ENCODE data around the gene RRP12.
"Not testable (repeated sequence)": the region's sequence is repeated elsewhere in the genome, so short reads cannot be mapped to it uniquely, and the experiment has no call there.

RRP12 gene

DNA sequence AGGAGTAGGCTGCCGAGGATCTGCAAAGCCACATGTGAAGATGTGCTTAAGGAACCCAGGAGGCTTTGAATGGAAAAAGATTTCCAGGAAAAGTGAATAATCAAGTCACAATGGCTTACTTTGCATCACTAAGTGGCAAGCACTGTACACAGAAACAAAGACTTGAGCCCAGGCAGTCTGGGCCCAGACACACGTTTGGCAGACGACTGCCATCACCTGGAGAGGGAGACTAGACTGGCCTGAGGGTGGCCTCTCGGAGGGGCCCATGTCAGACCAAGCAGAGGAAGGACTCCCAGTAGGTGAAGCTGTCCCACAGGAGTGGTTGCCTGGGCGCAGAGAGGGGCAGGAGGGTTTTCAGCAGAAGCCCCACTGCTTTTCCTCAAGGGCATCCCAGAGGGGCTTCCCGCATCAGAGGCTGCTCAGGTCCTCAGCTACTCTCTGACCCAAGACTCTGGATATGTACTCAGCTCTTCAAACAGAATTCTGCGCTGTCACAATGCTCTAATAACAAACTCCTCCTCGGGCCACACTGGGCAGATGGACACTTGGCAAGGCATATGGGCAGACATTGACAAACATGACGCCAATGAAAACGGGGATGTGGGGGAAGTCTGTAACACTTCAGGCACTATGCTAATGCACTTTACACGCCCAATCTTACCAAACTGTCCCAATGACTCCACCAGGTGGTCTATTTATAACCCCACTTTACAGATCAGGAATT, 38.7 kb downstream of the RRP12 start:
- no peak for DNase-seq

DNA sequence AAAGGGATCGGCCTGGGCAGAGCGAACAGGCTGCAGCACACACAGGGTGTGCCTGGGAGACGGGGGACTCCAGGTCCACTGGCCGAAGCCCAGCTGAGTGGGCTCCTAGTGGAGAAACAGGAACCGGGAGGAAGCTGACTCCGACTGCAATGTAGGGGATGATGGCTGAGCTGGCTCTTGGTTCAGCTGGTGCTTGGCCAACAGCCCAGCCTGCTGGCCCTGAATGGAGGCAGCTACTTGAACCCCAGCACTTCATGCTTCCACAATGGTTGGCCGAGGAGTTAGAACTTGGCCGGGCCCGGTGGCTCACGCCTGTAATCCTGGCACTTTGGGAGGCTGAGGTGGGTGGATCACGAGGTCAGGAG, 39.6 kb downstream of the RRP12 start:
- no peak for DNase-seq

DNA sequence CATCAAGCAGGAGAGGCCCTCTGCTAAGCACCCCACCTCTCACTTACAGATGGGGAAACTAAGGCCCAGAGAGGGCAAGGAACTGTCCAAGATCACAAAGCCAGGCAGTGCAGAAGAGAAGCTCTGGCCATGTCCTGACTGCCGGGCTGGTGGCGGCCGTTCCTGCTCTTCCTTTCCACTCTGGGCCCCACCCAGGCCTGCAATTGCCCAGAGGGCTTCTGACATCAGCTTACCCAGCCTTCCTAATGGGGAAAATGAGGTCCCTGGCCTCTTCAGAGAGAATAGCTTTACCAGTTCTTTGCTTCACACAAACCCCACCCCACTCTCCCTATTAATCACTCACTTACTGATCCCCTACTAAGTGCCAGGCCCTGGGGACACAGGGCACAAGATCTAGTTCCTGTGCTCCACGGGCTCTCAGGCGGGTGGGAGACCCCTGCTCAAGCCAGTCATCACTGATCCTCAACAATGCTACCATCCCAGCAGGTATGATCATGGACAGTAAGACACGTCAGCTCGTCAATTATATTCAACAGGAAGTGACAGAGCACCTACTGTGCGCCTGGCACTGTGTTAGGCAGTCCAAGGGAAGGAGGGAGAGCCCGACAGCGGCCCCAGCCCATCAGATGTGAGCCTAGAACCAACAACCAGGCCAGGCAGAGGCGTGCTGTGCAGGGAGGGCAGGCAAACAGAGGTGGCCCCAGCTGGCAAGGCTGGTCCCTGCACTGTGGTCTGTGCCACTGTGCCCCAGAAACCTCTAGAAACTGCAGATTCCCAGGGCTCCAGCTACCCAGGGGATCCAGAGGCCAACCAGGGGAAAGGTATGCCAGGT, 40.2 kb downstream of the RRP12 start:
- no peak for DNase-seq

DNA sequence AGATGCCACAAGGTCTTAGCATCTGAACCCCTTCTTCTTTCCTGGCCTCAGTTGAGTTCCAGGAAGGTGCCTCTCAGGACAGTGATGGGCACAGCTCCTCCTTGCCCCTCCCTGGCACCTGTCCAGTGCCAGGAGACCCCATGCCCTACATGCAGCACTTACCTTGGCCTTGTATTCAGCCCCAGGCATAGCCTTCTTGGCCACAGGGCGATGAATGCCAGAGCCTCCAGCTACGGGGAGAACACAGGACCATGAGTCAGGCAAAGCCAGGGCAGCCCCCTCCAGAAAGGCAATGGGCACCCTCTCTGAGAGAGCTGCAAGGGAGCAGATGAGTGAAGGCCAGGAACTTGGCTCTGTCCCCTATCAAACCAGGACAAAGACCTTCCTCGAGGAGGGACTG, 42.4 kb downstream of the RRP12 start:
- DNase-seq = no peak

DNA sequence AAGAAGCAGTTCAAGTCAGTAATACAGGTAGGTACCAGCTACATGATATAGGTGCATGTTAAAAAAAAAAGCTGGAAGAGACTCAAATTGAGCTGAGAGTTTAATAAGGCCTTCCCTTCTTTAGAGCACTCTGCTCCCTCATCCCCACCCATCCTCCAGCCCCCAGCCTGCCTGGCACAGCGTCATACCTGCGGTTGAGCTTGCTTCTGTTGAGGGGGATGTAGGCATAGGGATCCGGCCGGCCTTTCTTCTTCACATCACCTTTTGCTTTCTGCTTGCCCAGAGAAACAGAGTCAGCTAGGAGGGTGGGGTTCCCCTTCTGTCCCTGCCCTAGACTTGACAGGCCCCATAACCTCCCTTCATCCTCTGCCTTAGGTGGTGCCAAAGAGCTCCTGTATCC, 42.8 kb downstream of the RRP12 start:
- DNase-seq = no peak

DNA sequence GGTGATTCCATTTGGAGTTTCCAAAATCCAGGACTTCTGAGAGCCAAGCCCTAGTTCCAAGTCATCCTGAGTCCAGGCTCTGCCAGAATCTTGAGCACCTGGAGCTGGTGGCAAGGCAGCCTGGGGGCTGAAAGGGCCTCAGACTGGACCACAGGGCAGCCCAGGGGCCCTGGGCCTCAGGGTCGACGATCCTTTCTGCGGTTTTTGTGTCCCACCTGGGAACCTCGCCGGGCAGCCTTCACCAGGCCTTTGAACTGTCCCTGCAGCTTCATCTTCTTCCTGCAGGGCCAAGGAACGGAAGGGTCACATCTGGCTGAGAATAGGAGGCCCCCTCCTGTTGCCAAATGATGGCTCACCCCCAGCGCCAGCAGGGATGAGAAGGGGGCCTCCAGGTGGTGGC, 44.2 kb downstream of the RRP12 start:
- DNase-seq = no peak

DNA sequence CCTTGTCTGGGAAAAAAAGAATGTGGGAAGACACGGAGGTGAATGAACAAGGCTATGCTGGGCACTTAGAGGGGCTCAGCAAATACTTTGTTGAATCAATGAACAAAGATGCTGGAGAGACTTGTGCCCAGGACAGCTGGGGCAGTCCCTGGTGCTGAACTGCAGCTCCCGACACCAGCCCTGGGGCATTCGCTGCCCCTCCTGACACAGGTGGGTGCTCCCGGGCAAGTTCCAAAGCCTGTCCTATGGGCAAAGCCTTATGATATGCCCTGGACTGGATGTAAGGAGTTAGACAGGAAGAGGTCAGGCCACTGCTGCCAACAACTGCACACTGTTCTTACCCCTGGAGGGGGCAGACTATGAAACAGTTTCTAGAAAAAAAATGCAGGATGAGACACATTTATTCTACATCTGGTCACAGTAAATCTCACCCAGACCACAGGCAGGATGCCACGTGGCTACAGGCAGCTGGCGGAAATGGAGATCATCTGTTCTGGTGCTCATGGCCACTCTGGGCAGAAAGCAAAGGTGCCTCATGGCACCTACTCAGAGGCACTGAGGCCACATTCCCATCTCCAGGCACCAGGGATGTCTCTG, 44.7 kb downstream of the RRP12 start:
- no peak for DNase-seq

DNA sequence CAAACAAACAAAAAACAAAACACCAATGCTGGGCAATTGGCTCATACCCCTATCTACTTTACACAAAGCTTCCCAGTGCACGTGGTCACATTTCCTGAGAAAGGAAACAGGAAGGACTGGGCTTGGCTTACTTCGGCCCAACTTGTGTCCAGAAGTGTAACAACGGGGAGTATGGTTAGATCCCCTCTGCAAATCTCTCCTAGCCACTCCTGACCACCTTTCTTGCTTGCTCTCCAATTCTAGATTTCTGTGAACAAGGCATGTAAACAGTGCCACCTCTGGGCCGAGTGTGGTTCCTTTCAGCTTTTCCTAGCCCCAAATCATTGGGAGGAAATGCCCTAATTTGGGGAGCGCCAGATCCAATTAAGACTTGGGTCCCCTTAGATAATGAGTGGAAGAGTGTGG, 45.6 kb downstream of the RRP12 start:
- DNase-seq = no peak

DNA sequence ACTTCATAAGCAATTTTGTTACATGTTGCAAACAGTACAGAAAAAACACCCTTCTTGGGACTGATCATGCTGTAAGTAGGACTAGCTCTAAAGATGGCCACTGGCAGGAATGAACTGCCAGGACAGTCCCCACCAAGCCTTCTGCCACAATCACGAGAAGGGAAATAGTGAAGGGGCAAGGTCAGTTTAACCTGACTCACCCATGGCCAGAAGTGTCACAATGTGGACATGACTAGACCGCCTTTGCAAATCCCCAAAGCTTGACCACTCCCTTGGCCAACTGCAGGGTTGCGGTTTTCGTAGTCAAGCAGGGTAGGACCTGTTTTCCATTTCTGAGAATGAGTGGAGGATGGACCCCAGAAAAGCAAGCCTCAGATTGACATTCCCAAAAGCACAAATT, 47.2 kb downstream of the RRP12 start:
- DNase-seq = no peak

DNA sequence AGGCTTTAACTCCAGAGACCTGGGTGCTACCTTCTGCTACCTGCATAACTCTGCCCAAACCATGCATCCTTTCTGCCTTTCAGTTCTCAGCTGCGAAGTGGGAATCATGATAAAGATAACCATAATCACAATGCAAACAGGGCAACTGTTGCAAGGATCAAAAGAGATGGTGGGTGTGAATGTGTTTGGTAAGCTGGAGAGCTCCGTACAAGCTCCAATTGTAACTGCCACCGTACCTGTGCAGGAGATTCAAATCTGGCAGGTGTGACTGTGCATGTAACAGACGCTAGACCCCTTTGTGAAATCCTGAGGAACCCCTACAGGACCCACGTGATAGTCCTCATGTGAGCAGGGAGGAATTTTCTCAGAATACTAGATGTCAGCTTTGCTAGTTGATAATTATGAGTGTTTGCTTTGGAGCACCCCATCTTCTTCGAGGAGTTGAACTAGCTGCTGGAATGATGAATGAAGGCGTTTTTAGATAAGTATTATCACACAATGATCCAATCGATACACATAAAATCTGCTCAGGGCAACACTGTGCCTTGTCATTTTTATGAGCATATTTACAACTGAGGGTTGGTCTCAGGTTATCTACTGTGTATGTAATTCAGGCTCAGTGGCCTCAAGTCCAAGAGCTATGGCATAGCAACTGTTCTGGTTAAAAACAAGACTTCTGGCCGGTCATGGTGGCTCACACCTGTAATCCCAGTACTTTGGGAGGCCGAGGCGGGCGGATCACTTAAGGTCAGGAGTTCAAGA, 51.2 kb downstream of the RRP12 start:
- DNase-seq = no peak

DNA sequence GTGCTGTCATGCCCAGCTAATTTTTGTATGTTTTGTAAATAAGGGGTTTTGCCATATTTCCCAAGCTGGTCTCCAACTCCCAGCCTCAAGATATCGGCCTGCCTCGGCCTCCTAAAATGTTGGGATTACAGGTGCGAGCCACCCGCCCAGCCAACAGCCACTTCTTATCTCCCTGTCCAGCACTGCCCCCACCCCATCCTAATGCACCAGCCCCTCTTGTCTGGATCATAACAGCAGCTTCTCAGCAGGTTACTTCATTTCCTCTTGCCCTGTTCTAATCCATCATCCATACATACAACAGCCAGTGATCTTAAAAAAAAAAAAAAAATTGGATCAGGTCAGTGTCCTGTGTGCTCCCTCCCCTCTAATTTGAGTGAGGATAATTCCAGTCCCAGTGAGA, 53.8 kb downstream of the RRP12 start:
- DNase-seq = no peak

DNA sequence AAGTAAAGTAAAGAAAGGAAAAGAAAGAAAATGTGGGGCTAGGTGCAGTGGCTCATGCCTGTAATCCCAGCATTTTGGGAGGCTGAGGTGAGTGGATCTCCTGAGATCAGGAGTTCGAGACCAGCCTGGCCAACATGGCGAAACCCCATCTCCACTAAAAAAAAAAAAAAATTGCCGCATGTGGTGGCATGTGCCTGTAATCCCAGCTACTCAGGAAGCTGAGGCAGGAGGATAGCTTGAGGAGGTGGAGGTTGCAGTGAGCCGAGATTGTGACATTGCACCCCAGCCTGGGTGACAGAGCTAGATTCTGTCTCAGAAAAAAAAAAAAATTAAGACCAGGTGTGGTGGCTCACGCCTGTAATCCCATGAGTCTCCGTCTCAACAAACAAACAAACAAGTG, 57.5 kb downstream of the RRP12 start:
- DNase-seq = not testable (repeated sequence)

DNA sequence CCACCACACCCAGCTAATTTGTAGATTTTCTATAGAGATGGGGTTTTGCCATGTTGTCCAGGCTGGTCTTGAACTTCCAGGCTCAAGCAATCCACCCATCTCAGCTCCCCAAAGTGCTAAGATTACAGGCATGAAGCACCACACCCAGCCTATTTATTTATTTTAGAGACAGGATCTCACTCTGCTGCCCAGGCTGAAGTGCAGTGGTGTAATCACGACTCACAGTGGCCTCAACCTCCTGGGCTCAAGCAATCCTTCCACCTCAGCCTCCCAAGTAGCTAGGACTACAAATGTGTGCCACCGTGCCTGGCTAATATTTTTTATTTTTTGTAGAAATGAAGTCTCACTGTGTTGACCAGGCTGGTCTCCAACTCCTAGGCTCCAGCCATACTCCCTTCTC, 59.7 kb downstream of the RRP12 start:
- DNase-seq = no peak

DNA sequence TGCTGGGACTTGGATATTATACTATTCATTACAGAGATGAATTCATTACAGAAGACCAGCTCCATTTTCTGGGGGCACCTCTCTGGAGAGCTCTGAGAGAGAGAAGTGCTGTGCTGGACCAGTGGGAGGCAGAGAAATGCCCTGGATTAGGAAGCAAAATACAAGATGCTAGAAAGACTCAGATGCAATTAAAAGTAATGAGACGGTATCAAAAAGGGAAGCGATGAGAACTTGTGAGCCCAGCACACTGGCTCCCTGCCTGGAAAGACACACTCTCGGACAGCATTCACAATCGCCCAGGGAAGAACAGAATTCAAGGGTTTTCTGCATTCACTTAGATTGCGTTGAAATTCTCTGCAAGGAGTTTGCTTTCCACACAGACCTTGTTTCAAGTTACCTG, 63.1 kb downstream of the RRP12 start:
- DNase-seq = no peak

DNA sequence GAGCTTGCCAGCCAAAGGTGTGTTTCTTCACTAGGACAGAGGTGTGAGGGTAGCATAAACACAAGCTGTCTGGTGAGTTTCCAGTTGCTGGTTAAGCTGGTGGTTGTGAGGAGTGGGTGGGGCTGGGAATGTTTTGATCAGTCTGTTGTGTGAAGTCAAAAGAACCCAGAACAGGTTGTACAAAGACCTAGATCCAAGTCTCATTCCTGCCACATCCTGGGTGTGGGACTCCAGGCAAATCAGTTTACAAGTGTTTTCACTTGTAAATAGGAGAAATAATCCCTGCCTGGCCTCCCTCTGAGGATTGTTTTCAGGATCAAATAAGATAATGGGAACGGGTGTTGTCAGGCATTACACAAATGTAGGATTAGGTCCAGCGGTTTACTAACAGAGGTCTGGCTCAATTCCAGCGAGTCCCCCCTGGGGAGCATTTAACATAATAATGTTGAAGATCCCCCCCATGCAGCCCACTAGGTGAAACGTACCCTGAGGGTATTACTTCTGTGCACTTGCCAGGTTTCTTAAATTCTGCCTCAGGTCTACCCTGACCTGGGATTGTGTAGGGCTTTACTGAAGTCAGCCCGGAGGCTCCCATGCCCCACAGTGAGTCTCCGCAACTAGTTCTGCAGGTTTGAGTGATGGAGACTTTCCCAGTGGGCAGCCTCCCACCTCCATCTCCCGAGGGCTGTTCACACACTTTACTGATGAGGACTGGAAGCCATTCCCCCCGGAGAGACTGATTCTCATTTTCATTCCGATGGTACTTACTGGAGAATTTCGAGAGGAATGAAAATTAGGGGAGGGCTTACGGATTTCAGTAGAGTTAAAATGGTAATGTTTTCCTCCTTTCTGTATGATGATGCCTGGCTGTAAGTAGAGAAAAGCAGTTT, 64.0 kb downstream of the RRP12 start:
- no peak for DNase-seq

DNA sequence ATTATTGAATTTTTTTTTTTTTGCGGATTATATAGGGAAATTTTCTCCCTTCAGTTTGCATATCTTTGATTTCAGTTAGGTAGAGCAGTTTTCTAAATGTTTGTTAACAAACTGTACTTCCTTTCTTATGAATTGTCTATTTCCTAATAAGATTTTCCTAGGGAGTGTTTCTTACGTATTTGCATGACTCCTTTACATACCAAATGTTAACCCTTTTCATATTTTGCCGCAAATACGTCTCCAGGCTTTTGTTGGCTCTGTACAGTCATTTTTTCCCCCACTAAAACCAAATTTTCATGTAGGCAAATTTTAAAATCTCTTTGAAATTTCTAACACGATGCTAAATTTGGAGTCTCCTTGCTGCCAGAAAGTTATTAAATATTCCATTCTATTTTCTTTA, 64.7 kb downstream of the RRP12 start:
- no peak for DNase-seq

DNA sequence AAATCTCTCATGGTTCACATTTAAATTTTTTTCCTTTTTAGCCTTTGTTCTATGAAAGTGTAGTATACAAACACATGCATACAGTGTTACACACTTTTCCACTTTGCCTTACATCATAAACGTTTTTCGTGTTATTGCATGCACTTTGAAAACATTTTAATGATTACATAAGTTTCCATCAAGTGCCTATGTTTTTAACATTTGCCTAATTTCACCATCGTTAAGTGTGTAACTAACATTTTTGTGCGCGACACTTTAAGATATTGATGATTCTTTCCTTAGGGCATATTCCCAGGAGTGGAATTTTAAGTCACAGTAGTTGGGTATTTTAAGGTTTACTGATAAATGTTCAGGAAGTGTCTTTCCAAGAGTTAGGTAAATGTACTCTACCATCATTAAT, 65.1 kb downstream of the RRP12 start:
- DNase-seq = no peak

DNA sequence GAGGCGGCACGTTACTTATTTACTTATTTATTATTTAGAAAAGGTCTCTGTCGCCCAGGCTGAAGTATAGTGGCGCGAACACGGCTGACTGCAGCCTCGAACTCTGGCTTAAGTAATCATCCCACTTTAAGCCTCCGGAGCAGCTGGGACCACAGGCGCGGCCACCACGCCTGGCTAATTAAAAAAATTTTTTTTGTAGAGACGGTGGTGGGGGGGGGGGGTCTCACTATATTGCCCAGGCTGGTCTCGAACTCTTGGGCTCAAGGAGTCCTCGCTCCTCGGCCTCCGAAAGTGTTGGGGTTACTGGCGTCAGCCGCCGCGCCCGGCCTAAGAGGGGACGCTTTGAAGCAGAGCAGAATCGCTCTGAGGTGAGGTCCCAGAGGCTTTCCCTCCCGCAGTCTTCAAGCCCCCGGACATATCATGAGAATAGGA, 65.9 kb downstream of the RRP12 start:
- no peak for DNase-seq

DNA sequence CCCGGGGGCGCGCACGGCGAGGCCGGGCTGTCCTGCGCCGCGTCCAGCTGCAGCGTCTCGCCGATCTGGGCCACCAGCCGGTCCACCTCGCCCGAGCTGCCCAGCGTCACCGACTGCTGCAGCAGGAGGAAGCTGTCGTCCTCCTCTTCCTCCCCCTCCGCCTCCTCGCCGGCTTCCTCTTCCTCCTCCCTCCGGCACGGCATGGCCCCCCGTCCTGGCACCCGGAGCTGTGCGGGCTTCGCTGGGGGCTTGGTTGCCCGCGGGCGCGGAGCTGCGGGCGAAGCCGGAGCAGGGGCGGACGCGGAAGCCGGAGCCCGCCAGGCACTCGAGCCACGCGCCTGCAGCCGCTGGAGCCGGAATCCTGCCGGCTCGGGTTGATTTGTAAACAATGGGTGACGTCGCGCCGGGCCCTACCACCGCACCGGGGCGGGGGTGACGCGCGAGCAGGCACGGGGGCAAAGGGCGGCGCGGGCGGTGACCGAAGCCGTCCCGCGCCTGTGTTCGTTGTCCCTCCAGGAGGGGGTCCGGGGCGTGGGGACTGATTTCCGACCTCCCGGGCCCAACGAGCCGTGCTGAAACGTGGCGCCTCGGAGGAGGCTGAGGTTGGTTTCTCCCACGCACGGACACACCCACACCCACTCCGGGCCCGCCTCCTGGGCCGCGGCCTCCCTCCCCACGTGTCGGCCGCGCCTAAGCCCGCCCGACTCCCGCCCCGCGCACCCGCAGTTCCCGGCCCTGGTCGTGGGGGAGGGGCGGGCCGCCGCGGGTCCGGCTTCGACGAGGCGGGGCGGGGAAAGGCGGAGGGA, 66.6 kb downstream of the RRP12 start, which contains the start of gene FRAT2:
TSS of gene FRAT2 (minus strand) at position 360 of the 806 bp plus-strand sequence. CDS start at position 203, 157 bp downstream.
- peak; percentile 55 for DNase-seq

DNA sequence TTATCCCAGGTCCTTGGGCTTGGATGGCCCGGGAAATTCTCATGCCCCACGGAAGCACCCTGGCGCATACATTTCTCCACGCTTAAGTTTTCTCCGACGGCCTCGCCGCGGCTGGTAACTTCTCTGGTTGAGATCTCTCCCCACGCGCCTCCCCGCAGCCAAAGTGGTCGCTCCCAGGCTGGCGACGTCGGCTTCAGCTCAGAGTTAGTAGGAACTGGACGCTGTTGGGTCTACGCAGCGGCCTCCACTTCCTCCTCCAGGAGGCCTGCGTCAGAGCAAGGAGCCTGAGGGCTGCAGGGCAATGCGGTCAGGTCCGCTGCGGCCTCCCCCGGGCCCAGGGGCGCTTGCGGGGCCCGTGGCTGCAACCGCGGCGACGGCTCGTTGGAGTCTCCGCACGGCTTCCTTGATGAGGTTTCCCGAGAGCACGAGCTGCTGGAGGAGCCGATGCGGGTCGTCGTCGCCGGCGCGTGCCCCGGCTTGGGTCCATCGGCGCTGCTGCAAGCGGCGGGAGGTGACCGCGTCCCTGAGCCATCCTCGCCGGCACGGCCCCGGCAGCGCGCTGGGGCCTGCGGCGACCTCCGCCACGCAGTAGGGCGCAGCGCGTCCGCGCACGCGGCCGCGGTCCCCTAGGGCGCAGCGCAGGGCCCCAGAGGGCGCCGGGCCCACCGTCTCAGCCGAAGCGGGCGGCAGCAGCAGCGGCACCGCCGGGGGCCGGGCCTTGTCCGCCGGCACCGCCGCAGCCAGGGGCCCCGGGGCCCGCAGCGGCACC, 67.4 kb downstream of the RRP12 start:
- DNase-seq = no peak

DNA sequence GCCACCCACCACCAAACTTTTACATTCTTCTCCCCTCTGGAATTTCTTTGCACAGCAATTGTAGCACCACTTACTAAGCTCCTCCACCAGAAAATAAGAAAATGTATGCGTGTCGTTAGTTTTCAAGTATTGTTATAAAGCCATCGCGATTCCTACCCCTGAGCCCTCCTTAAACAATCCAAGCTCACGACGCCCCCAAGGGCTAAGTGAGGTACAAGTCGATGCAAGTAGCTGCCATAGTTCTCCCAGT, 67.9 kb downstream of the RRP12 start:
- DNase-seq = peak; percentile 23
